Measurements from ENCODE around the gene VARS2.
"Not testable (repeated sequence)": the region's sequence is repeated elsewhere in the genome, so short reads cannot be mapped to it uniquely, and the experiment has no call there.

Gene VARS2

DNA sequence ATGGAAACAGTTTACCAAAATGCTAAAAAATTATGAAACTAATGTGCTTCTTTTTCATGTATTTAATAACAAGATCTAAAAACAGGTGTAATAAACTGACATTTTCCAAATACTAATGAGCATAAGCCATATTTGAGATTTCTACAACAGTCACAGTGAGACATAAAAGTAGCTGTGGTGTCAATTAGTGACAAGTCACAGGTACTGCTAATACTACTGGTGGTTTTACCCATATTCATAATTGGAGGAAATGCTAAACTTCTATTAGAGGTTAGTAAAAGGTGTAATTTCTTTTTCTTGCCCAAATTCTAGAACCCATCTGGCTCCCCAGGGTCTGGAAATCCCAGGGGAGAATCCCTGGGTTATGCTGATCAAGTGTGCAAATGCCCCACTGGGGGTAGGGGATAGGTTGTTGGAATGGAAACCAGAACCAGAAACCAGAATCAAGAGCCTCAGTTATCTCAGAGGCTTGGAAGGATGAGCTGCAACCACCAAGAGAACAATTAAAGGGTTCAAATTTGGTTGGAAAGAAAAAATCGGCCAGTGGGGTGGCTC, 13.1 kb upstream of the VARS2 start:
- no peak for DNase-seq

DNA sequence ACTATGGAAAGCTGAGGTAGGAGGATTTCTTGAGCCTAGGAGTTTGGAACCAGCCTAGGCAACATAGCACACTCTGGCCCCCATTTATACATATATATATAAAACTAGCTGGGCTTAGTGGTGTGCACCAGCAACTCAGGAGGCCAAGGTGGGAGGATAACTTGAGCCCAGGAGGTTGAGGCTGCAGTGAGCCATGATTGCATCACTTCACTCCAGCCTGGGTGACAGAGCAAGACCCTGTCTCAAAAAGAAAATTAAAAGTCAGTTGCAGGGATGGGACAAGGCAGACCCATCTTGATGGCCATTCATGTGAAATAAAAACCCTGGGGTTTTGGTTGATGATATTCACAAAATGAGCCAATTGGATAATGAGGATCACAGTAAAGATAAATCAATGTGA, 12.6 kb upstream of the VARS2 start:
- DNase-seq = no peak

GRCh38 chr6:30902196-30902595, 11.8 kb upstream of the VARS2 start:
- not testable (repeated sequence) for DNase-seq

DNA sequence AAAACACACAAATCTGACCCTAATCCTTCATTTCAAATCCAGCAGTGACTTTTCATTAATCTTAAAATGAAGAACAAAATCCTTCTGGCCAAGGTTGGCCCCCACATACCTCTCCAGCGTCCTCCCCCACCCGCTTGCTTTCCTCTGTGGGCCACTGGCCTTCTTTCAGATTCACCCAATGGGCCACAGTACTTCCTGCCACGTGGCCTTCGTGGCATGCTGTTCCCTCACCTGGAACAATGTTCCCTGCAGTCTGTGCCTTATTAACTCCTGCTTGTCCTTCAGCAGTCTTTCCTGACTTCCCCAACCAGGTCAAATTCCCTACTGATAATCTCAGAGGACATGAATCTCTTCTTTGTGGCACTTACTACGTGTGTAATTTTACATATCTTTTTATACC, 11.3 kb upstream of the VARS2 start:
- no peak for DNase-seq

DNA sequence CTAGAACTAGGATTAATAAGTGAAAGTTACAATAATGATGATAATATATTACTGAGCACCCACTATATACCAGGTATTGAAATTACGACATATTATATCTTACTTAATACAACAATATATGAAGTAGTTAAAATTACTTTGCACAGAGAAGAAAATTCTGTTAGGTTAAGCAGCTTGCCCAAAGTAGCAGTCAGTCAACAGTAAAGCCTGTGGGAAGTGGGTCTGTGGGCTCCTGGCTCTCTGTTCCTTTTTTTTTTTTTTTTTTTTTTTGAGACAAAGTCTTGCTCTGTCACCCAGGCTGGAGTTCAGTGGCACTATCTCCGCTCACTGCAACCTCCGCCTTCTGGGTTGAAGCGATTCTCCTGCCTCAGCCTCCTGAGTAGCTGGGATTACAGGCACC, 10.8 kb upstream of the VARS2 start:
- no peak for DNase-seq

GRCh38 chr6:30907290-30907757, 6.7 kb upstream of the VARS2 start:
- not testable (repeated sequence) for DNase-seq

GRCh38 chr6:30907758-30908591, 6.1 kb upstream of the VARS2 start, which contains the start of gene GTF2H4:
Gene GTF2H4, plus strand, starts transcription at chr6:30908207.
- DNase-seq = peak; percentile 97

GRCh38 chr6:30908700-30909099, 5.3 kb upstream of the VARS2 start:
- DNase-seq = no peak

- DNase-seq = not testable (repeated sequence)
Measured at GRCh38 chr6:30910473-30910872, 3.6 kb upstream of the VARS2 start.

GRCh38 chr6:30912746-30913520, 1.1 kb upstream of the VARS2 start:
- DNase-seq = no peak

- DNase-seq = no peak
Measured at GRCh38 chr6:30913721-30914075, 340 bp upstream of the VARS2 start.

DNA sequence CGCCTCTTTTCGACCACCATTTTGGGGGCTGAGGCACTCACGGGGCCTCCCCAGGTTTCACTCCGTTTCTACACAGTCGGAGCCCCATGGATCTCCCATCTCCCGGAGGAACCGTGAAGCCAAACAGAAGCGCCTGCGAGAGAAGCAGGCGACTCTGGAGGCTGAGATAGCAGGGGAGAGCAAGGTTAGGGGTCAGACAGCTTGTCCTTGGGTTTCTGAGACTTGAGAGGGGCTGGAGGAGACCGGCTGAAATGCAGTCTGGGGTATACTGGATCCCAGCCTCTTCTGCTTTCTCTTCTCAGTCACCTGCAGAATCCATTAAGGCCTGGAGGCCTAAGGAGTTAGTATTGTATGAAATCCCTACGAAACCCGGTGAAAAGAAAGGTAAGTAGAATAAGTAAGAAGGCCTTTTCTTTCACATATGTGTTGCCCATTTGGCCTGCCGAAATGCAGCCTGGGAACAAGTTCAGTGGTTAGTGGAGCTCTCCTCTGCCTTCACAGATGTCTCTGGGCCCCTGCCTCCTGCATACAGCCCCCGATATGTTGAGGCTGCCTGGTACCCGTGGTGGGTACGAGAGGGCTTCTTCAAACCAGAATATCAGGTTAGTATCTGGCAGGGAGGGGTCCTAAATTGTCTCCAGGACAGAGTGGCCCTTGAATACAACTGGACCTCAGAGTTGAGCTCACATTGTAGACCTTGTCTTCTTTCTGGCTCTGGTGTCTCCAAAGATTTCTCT, 984 bp downstream of the VARS2 start:
- DNase-seq = no peak

DNA sequence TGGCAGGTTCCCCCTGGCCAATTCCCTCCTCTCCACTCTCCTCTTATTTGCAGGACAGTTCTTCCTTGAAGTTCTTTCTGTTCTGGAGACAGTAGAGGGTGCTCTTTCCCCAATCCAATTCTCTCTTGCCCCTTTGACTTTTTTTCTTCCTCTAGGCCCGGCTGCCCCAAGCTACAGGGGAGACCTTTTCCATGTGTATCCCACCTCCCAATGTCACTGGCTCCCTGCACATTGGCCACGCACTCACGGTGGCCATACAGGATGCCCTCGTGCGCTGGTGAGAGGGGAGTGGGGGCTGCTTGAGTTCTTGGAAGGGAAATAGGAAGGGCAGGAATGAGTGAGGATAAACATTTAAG, 1.5 kb downstream of the VARS2 start:
- DNase-seq = no peak

DNA sequence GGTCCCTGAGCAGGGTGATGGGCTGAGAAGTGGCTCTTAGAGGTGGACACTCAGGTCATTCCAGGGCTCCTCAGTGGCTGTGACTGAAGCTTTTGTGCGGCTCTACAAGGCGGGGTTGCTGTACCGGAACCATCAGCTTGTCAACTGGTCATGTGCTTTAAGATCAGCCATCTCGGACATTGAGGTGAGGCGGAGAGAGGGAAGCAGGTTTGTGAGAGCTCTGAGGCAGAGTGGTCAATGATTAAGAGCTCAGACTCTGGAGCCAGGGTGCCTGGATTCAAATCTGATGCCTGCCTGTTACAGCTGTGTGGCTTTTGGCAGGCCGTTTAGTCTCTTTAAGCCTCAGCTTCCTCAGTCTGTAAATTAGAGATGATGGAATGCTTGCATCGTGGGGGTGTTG, 3.0 kb downstream of the VARS2 start:
- DNase-seq = no peak

- no peak for DNase-seq
Measured at GRCh38 chr6:30917487-30917886, 3.4 kb downstream of the VARS2 start.

DNA sequence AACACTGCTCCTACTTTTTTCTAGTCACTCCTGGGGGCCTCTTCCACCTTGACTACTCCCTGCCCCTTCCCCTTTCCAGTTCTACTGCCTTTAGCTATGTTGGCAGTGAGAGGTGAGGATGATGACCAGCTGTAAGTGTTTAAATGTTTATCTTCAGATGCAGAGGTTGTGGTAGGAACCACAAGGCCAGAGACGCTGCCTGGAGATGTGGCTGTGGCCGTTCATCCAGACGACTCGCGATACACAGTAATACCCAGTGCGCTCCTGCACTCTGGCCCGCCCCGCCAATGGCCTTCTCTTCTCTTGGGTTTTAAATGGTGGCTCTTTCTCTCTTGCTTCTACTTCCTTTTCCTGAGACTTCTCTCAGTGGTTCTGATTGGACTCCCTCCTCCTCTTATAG, 4.6 kb downstream of the VARS2 start:
- no peak for DNase-seq

GRCh38 chr6:30922447-30922852, 8.4 kb downstream of the VARS2 start:
- DNase-seq = no peak

- DNase-seq = not testable (repeated sequence)
Measured at GRCh38 chr6:30924040-30924627, 10.1 kb downstream of the VARS2 start.

- no peak for DNase-seq
Measured at GRCh38 chr6:30926644-30927043, 12.6 kb downstream of the VARS2 start.

DNA sequence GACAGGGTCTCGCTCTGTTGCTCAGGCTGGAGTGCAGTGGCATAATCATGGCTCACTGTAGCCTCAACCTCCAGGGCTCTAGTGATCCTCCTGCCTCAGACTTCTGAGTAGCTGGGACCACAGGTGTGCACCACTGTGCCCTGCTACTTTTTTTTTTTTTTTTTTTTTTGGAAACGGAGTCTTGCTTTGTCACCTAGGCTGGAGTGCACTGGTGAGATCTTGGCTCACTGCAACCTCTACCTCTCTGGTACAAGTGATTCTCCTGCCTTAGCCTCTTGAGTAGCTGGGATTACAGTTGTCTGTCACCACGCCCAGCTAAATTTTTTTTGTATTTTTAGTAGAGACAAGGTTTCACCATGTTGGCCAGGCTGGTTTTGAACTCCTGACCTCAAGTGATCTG, 13.0 kb downstream of the VARS2 start:
- not testable (repeated sequence) for DNase-seq

DNA sequence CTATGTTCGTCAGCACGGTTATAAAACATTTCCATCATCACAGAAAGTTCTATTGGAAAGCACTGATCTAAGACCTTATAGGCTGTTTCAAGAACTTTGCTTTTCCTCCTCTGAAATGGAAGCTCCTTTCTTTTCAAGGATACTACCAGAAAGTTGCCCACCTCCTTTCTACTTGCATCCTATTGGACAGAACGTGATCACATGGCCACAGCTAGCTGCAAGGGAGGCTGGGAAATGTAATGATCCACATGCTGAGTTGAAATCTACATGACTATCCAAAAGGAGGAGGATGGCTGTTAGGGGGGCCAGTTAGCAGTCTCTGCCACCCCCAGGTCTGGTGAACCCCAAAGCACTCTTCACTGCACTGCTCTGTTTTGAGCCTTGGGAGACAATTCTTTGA, 14.6 kb downstream of the VARS2 start:
- no peak for DNase-seq

DNA sequence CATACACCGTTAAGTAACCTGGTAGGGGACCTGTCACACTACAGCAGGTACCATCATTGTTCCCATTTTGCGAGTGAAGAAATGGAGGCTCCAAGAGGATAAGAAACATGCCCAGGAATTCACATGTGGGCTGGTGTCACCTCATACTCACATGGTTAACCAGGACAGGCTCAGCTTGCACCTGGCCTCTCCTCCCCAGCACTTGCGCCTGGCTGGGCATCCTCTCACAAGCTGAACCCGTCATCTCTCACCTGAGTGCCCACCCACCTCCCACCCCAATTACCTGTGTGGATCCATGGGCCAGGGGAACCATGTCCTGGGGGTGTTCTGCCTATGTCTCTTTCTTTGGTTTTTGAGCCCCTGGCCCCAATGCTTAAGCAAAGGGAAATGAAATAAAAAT, 16.5 kb downstream of the VARS2 start:
- no peak for DNase-seq

- DNase-seq = no peak
Measured at GRCh38 chr6:30931272-30931671, 17.2 kb downstream of the VARS2 start.
